GM12864 (cell line): ENCODE data around the gene GABPB1.

ENCODE experiments used
- DNase-seq: peaks from one replicate; pipeline ENCODE4 v3.0.0-alpha.2; 2011; ENCODE audit warnings: low read depth
- H3K4me3 ChIP-seq: 2 replicates; pipeline ENCODE4 v1.5.1; 2011; ENCODE audit warnings: mild to moderate bottlenecking, low read depth, low read length, control low read depth
- CTCF ChIP-seq: IDR thresholded peaks from 2 replicates; pipeline ENCODE4 v1.5.1; 2011; ENCODE audit warnings: low read depth, mild to moderate bottlenecking, moderate library complexity, low read length, control low read depth, inconsistent platforms; ENCODE audit errors: missing control alignments

GABPB1 gene

DNA sequence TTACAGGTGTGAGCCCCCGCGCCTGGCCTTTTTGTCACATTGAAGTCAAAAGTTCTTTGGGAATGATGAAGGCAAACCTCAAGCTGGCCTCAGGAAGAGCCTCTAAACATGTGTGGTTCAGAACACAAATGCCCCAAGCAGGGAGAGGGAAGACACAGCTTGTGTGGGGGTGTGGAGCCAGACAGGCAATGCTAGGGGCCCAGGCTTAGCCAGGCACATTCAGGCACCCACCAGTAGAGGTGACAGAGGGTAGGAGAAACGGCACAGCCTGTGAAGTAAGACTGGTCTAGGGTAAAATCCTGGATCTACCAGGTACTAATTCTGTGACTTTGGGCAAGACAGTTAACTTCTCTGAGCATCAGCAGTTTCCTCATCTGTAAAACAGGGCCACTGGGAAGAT lies 93.0 kb downstream of the GABPB1 start:
- H3K4me3 ChIP-seq = no peak overlapping the region
- DNase-seq = no peak
- peak; percentile 31 for TF ChIP-seq CTCF

- no peak for DNase-seq
- no peak for TF ChIP-seq CTCF
- no peak overlapping the region for H3K4me3 ChIP-seq
Measured at GRCh38 chr15:50260969-50261496, 94.0 kb downstream of the GABPB1 start.

DNA sequence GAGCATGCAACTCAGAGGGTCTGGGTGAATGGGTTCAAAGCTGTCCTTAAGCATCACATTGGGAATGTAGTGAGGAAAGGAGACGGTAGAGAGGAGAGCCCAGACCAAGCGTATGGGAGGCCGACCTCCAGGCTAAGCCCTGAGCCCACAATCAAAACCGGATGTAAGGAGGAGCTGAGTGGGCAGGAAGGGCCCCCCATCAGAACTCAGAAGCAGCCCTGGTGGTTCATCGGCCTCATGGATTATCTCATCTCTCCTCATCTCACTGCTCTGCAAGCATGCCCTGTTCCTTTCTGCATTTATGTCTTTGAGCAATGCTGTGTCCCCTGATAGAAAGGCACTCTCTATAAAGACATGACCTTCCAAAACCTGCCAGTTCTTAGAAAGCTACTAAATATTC lies 95.7 kb downstream of the GABPB1 start:
- DNase-seq = no peak
- no peak for TF ChIP-seq CTCF
- no peak overlapping the region for H3K4me3 ChIP-seq

GRCh38 chr15:50257924-50258323 lies 97.1 kb downstream of the GABPB1 start:
- TF ChIP-seq CTCF = no peak
- no peak for DNase-seq

GRCh38 chr15:50257332-50257731 lies 97.7 kb downstream of the GABPB1 start:
- TF ChIP-seq CTCF = no peak
- H3K4me3 ChIP-seq = no peak overlapping the region
- no peak for DNase-seq

More at GRCh38 chr15:50257924-50258323, 97.1 kb downstream of the GABPB1 start:
- no peak overlapping the region for H3K4me3 ChIP-seq

GRCh38 chr15:50256188-50257041 lies 98.6 kb downstream of the GABPB1 start:
- H3K4me3 ChIP-seq = no peak overlapping the region
- no peak for DNase-seq
- no peak for TF ChIP-seq CTCF
